Suprapubic skin (tissue), 4 donors: ENCODE results near the gene RPS10. TPM values are rescaled to one million over a fixed set of nuclear protein-coding genes. Genes with fewer than 3 reads are reported as not detected.
"Not testable (repeated sequence)": the region's sequence is repeated elsewhere in the genome, so short reads cannot be mapped to it uniquely, and the experiment has no call there.

ENCODE experiments used
- DNase-seq, 2 donors: peaks; one replicate each; pipeline ENCODE4 v3.0.0-alpha.2; 2019; ENCODE audit warnings: low spot score in 2 of 2
- H3K27ac ChIP-seq: fragments of 200-600 bp; sonication (generic); one replicate; pipeline ENCODE4 v1.5.1; 2019
- H3K27me3 ChIP-seq: fragments of 200-600 bp; sonication (generic); one replicate; pipeline ENCODE4 v1.5.1; 2019
- H3K36me3 ChIP-seq: fragments of 200-600 bp; sonication (generic); one replicate; pipeline ENCODE4 v1.5.1; 2019
- H3K4me1 ChIP-seq: fragments of 200-600 bp; sonication (generic); one replicate; pipeline ENCODE4 v1.5.1; 2019
- H3K4me3 ChIP-seq: fragments of 200-600 bp; sonication (generic); one replicate; pipeline ENCODE4 v1.5.1; 2019; ENCODE audit warnings: mild to moderate bottlenecking
- H3K9me3 ChIP-seq: fragments of 200-600 bp; sonication (generic); one replicate; pipeline ENCODE4 v1.5.1; 2019
- CTCF ChIP-seq, 2 donors: fragments of 200-600 bp in 1 of 2; fragments of 450-650 bp in 1 of 2; sonication (generic) in 1 of 2; IDR thresholded peaks; one replicate each; pipeline ENCODE4 v1.5.1; 2016 to 2019; ENCODE audit warnings: antibody characterized with exemption in 2 of 2, mild to moderate bottlenecking in 1 of 2, moderate library complexity in 1 of 2
- EP300 ChIP-seq: sonication (generic); formaldehyde crosslinking; IDR thresholded peaks from one replicate; pipeline ENCODE4 v1.6.1; 2017; ENCODE audit warnings: antibody characterized with exemption
- POLR2A ChIP-seq, 2 donors: fragments of 450-650 bp; IDR thresholded peaks; one replicate each; pipeline ENCODE4 v1.6.1; 2017; ENCODE audit warnings: antibody characterized with exemption in 2 of 2, mild to moderate bottlenecking in 2 of 2, moderate library complexity in 2 of 2
- POLR2AphosphoS5 ChIP-seq, 3 donors: sonication (generic); formaldehyde crosslinking; IDR thresholded peaks; one replicate each; pipeline ENCODE4 v1.6.1; 2017; ENCODE audit warnings: antibody characterized with exemption in 3 of 3
- WGBS: methylation state at CpG from one replicate; pipeline ENCODE4 v1.1.5; 2018; 5-methylcytosine and 5-hydroxymethylcytosine counted together
- total RNA-seq, 4 donors: library from RNA; depleted of rRNA; stranded (reverse); fragments of >200 nt; gene quantifications; one replicate each; pipeline ENCODE4 v1.1.0, GENCODE V29; 2016

Gene RPS10
- total RNA-seq, 4 donors from 2014 or later = 1,674 to 3,777 (median 3,332) TPM

GRCh38 chr6:34414999-34415858, 10.6 kb downstream of the RPS10 start:
- H3K4me3 ChIP-seq = no peak overlapping the region
- peaks cover 15% of the 10 kb centered on the region for H3K4me1 ChIP-seq
- peaks cover 44% of the 10 kb centered on the region for H3K36me3 ChIP-seq
- TF ChIP-seq CTCF (IDR thresholded peaks at IDR 0.05) (peak; percentile 58 to 85), EP300 (no peak)
- no peaks in the 10 kb centered on the region for H3K27me3 ChIP-seq
- peak in 1 of 2 donors; percentile 69 for DNase-seq
- H3K27ac ChIP-seq = peak overlapping the region; percentile 71
- 43% methylated on average over 11 of the region's 11 CpGs for WGBS
- H3K9me3 ChIP-seq = no peaks in the 10 kb centered on the region

GRCh38 chr6:34412643-34413214, 13.1 kb downstream of the RPS10 start:
- H3K36me3 ChIP-seq = peaks cover 19% of the 10 kb centered on the region
- no peaks in the 10 kb centered on the region for H3K9me3 ChIP-seq
- DNase-seq = no peak
- no peak overlapping the region for H3K27ac ChIP-seq
- no peak overlapping the region for H3K4me3 ChIP-seq
- 93% methylated on average over 5 of the region's 5 CpGs for WGBS
- TF ChIP-seq POLR2AphosphoS5 (IDR thresholded peaks at IDR 0.05) = no peak
- TF ChIP-seq POLR2A (IDR thresholded peaks at IDR 0.05) = no peak
- TF ChIP-seq CTCF (IDR thresholded peaks at IDR 0.05) = no peak
- no peak for TF ChIP-seq EP300
- H3K27me3 ChIP-seq = no peaks in the 10 kb centered on the region
- peaks cover 15% of the 10 kb centered on the region for H3K4me1 ChIP-seq

- WGBS = 80% methylated on average over 5 of the region's 5 CpGs
- DNase-seq = no peak
Measured at GRCh38 chr6:34412016-34412415, 13.9 kb downstream of the RPS10 start.

GRCh38 chr6:34407915-34408314, 18.0 kb downstream of the RPS10 start:
- H3K36me3 ChIP-seq, H3K9me3 ChIP-seq, H3K4me1 ChIP-seq, H3K27ac ChIP-seq, H3K27me3 ChIP-seq, H3K4me3 ChIP-seq, DNase-seq: not testable (repeated sequence)
- 100% methylated on average over 1 of the region's 1 CpG for WGBS

More at GRCh38 chr6:34412016-34412415, 13.9 kb downstream of the RPS10 start:
- Histone ChIP-seq H3K4me3 (no peak overlapping the region), H3K27ac (no peak overlapping the region), H3K27me3 (no peaks in the 10 kb centered on the region), H3K4me1 (peaks cover 15% of the 10 kb centered on the region), H3K9me3 (no peaks in the 10 kb centered on the region), H3K36me3 (peaks cover 12% of the 10 kb centered on the region)
- no peak for TF ChIP-seq EP300
- TF ChIP-seq POLR2A (IDR thresholded peaks at IDR 0.05) = no peak
- no peak for TF ChIP-seq CTCF (IDR thresholded peaks at IDR 0.05)
- TF ChIP-seq POLR2AphosphoS5 (IDR thresholded peaks at IDR 0.05) = no peak

- no peaks in the 10 kb centered on the region for H3K27me3 ChIP-seq
- WGBS = 98% methylated on average over 6 of the region's 6 CpGs
- no peak overlapping the region for H3K27ac ChIP-seq
- H3K4me1 ChIP-seq = peaks cover 11% of the 10 kb centered on the region
- H3K4me3 ChIP-seq = no peak overlapping the region
- no peak for DNase-seq
- no peaks in the 10 kb centered on the region for H3K9me3 ChIP-seq
- no peak for TF ChIP-seq POLR2AphosphoS5 (IDR thresholded peaks at IDR 0.05)
- no peak for TF ChIP-seq CTCF (IDR thresholded peaks at IDR 0.05)
- TF ChIP-seq EP300 = no peak
- TF ChIP-seq POLR2A (IDR thresholded peaks at IDR 0.05) = no peak
- no peaks in the 10 kb centered on the region for H3K36me3 ChIP-seq
Measured at GRCh38 chr6:34396518-34396917, 29.4 kb downstream of the RPS10 start.
